Kidney (tissue), 14 donors: Measurements from ENCODE around the gene GSDME. TPM values are rescaled to one million over a fixed set of nuclear protein-coding genes. Genes with fewer than 3 reads are reported as not detected.

Experiments
- DNase-seq, 5 donors: peaks; one replicate each; pipeline ENCODE4 v3.0.0-alpha.2; 2013 to 2020
- FAIRE-seq: peaks from 2 replicates; lab custom pipeline; 2012; peaks lifted over from hg19 to GRCh38; lab: Jason Lieb, UNC
- H3K27ac ChIP-seq, 2 donors: one replicate each; pipeline ENCODE4 v1.7.0; 2013; ENCODE audit warnings: low read depth in 2 of 2, low read length in 2 of 2, inconsistent platforms in 1 of 2
- H3K27me3 ChIP-seq: one replicate; pipeline ENCODE4 v1.7.1; 2013; ENCODE audit warnings: low read length, inconsistent platforms; ENCODE audit not compliant: control insufficient read depth, insufficient read depth
- H3K36me3 ChIP-seq, 3 donors: one replicate each; pipeline versions ENCODE4 v1.7.0 to v1.7.1; 2013; ENCODE audit warnings: low read length in 3 of 3, control low read depth in 1 of 3, inconsistent platforms in 1 of 3; ENCODE audit not compliant: insufficient read depth in 3 of 3, control insufficient read depth in 2 of 3
- H3K4me1 ChIP-seq, 3 donors: one replicate each; pipeline versions ENCODE4 v1.7.0 to v1.7.1; 2013; ENCODE audit warnings: low read length in 3 of 3, inconsistent platforms in 1 of 3, low read depth in 1 of 3; ENCODE audit not compliant: control insufficient read depth in 2 of 3, insufficient read depth in 2 of 3
- H3K4me3 ChIP-seq, 3 donors: one replicate each; pipeline versions ENCODE4 v1.7.0 to v1.8.1; 2013; ENCODE audit warnings: low read length in 3 of 3, control low read depth in 1 of 3, inconsistent platforms in 1 of 3
- H3K9ac ChIP-seq, 3 donors: one replicate each; pipeline versions ENCODE4 v1.7.0 to v1.7.1; 2013; ENCODE audit warnings: low read length in 3 of 3, control low read depth in 1 of 3, inconsistent platforms in 1 of 3
- H3K9me3 ChIP-seq, 3 donors: one replicate each; pipeline versions ENCODE4 v1.7.0 to v1.7.1; 2013; ENCODE audit warnings: low read length in 3 of 3, control low read depth in 1 of 3, inconsistent platforms in 1 of 3; ENCODE audit not compliant: control insufficient read depth in 2 of 3, insufficient read depth in 1 of 3
- intact Hi-C: fragments of 100-400 bp; cut with DNase I; formaldehyde crosslinking; loops from one replicate; pipeline ENCODE4 v1.11.1; 2022
- polyA plus RNA-seq: library from polyadenylated mRNA; stranded (reverse); fragments of 350-450 nt; fragmentation: Illumina TruSeq; extraction: RNeasy Lipid Tissue Mini Kit (QIAGEN cat#74804); gene quantifications from one replicate; pipeline ENCODE4 v1.2.3, GENCODE V29; 2014; ENCODE audit warnings: low read depth, low replicate concordance; ENCODE audit not compliant: insufficient read depth
- total RNA-seq: library from RNA; stranded (reverse); fragmentation: NEBNext Ultra II Directional; extraction: Animal tissue kit (Norgen Biotek cat#: 25700); gene quantifications from one replicate; pipeline ENCODE4 v1.2.1, GENCODE V29; 2021
- TF ChIP-seq, protein P1 (sequence below): IDR thresholded peaks from 3 replicates; pipeline ENCODE4 v1.5.1; 2012; ENCODE audit warnings: mild to moderate bottlenecking, moderate library complexity, borderline replicate concordance; ENCODE audit not compliant: insufficient read depth; ENCODE audit errors: extremely low read depth
- donor health status: control.
- donor health status: control.
- donor health status: control.
- donor health status: control.
- donor health status: control.
- donor health status: DM: yes; HTN: yes; CAD: no.
- donor health status: Normal renal cell carcinoma (clear cell type).

Gene GSDME
- total and polyA plus RNA-seq, 2 donors from 2014 or later, result 11.7 to 16.8 TPM

DNA sequence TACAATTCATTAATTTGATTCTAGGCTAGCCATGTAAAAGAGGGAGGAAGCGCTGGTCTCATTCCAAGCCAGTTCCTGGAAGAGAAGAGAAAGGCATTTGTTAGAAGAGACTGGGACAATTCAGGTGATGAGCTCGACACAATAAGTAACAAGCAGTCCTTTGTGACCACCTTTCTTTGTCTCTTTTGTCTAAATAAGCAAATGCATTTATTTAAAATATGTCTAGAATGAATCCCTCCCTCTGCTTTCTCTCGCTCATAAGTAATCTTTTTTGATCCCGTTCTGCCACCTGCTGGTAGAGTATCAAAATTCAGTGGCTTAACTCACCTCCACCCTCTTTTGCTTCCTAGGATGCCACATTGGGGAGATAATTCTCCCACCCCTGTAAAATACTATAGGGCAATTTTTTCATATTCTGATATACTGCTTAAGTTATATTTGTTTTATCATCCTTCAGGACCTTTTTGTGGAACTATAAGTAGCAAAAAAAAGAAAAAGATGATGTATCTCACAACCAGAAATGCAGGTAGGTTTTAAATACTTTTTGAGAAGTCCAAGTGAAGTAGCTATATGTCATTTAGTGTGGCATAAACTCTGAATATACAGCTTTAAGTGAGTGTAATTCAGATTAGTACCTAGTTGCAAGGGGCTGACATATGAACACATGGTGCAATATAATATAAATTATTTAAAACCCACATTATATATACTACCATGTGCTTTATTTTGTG lies 91.5 kb downstream of the GSDME start:
- Histone ChIP-seq H3K9me3 (no peaks in the 10 kb centered on the region), H3K27ac (no peak overlapping the region), H3K36me3 (no peaks in the 10 kb centered on the region), H3K4me3 (no peak overlapping the region), H3K27me3 (no peaks in the 10 kb centered on the region), H3K9ac (no peak overlapping the region), H3K4me1 (no peaks in the 10 kb centered on the region)
- DNase-seq (peak in 4 of 5 donors; percentile 28 to 73 (median 47)), FAIRE-seq (no peak)
- intact Hi-C loops, result no loop called here
- TF ChIP-seq, protein P1, sequence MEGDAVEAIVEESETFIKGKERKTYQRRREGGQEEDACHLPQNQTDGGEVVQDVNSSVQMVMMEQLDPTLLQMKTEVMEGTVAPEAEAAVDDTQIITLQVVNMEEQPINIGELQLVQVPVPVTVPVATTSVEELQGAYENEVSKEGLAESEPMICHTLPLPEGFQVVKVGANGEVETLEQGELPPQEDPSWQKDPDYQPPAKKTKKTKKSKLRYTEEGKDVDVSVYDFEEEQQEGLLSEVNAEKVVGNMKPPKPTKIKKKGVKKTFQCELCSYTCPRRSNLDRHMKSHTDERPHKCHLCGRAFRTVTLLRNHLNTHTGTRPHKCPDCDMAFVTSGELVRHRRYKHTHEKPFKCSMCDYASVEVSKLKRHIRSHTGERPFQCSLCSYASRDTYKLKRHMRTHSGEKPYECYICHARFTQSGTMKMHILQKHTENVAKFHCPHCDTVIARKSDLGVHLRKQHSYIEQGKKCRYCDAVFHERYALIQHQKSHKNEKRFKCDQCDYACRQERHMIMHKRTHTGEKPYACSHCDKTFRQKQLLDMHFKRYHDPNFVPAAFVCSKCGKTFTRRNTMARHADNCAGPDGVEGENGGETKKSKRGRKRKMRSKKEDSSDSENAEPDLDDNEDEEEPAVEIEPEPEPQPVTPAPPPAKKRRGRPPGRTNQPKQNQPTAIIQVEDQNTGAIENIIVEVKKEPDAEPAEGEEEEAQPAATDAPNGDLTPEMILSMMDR, result peak; percentile 59

DNA sequence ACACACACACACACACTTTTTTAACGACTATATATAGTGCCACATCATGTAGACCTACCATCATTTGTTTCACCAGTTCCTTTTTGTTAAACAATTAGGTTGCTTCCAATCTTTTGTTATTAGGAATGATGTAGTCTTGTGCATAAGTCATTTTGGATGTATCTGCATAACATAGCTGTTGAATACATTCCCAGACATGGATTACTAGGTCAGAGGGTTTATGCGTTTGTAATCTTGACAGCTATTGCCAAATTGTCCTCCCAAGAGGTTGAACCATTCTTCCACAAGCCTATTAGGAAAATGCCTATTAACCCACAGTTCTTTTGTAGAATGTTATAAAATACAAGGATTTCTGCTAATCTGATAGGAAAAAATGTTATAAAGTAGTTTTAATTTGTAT lies 96.7 kb downstream of the GSDME start:
- intact Hi-C loops, result no loop called here
- TF ChIP-seq, protein P1, result no peak
- DNase-seq, result no peak
- H3K9me3 ChIP-seq, result no peaks in the 10 kb centered on the region
- no peak for FAIRE-seq
- no peaks in the 10 kb centered on the region for H3K4me1 ChIP-seq
- H3K4me3 ChIP-seq, result no peak overlapping the region
- no peaks in the 10 kb centered on the region for H3K36me3 ChIP-seq
- no peaks in the 10 kb centered on the region for H3K27me3 ChIP-seq
- no peak overlapping the region for H3K9ac ChIP-seq
- H3K27ac ChIP-seq, result no peak overlapping the region

DNA sequence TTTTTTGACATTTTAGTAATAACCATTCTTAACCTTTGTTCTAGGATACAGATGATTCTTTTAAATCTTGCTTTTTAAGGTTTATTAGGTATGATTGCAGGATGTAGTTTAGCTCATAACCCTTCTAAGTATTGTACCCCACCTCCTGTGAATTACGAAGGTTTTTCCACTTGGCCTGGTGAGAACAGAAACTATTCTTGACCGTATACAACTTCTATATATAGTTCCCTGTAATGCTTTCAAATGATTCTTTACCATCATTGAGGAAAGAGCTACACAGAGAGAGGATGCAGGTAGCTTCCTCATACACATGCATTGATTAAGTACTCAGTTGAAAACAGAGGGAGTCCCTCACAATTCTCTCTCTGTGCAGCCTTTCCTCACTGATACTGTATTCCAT lies 97.8 kb downstream of the GSDME start:
- DNase-seq, result no peak
- Histone ChIP-seq H3K9me3 (no peaks in the 10 kb centered on the region), H3K4me3 (no peak overlapping the region), H3K27me3 (no peaks in the 10 kb centered on the region), H3K27ac (no peak overlapping the region), H3K4me1 (no peaks in the 10 kb centered on the region), H3K9ac (no peak overlapping the region), H3K36me3 (no peaks in the 10 kb centered on the region)
- TF ChIP-seq, protein P1, result no peak
- FAIRE-seq, result no peak
- intact Hi-C loops, result no loop called here

DNA sequence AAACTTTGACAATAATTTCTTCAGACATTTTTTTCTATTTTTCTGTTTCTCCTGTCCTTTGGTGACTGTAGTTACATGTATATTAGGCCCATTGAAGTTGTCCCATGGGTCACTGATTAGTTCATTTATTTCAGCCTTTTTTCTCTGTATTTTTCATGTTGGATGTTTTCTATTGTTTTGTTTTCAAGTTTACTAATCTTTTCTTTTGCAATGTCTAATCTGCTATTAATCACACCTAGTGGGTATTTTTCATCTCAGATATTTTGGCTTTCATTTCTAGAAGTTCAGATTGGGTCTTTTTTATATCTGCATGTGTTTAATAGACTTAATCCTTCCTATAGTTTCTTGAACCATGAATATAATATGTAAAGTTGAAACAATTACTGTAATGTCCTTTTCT lies 99.3 kb downstream of the GSDME start:
- no peaks in the 10 kb centered on the region for H3K9me3 ChIP-seq
- no peak overlapping the region for H3K27ac ChIP-seq
- no peak overlapping the region for H3K9ac ChIP-seq
- FAIRE-seq (no peak), DNase-seq (no peak)
- H3K36me3 ChIP-seq, result no peaks in the 10 kb centered on the region
- no peak overlapping the region for H3K4me3 ChIP-seq
- H3K4me1 ChIP-seq, result no peaks in the 10 kb centered on the region
- intact Hi-C loops, result no loop called here
- H3K27me3 ChIP-seq, result no peaks in the 10 kb centered on the region
- TF ChIP-seq, protein P1, result no peak
